Neuron (in vitro differentiated cells): ENCODE measurements around the gene WDR44.
"Not testable (repeated sequence)": the region's sequence is repeated elsewhere in the genome, so short reads cannot be mapped to it uniquely, and the experiment has no call there.

Source experiments
- H2AFZ ChIP-seq: one replicate; pipeline ENCODE4 v1.6.1; 2013; ENCODE audit warnings: low read depth, mild to moderate bottlenecking, inconsistent platforms, low read length, moderate library complexity
- H3K27me3 ChIP-seq: one replicate; pipeline ENCODE4 v1.6.1; 2013; ENCODE audit warnings: low read length; ENCODE audit not compliant: insufficient read depth
- H3K36me3 ChIP-seq: one replicate; pipeline ENCODE4 v1.6.1; 2013; ENCODE audit warnings: low read length; ENCODE audit not compliant: insufficient read depth
- H3K4me1 ChIP-seq: one replicate; pipeline ENCODE4 v1.6.1; 2013; ENCODE audit warnings: low read length; ENCODE audit not compliant: insufficient read depth
- H3K4me3 ChIP-seq: 2 replicates; pipeline ENCODE4 v1.5.1; 2013; ENCODE audit warnings: mild to moderate bottlenecking, low read length, moderate library complexity
- H3K9me3 ChIP-seq: one replicate; pipeline ENCODE4 v1.6.1; 2013; ENCODE audit warnings: low read length

Gene WDR44

GRCh38 chrX:118468122-118468521, 122.2 kb downstream of the WDR44 start:
- no peaks in the 10 kb centered on the region for H3K4me1 ChIP-seq
- no peaks in the 10 kb centered on the region for H3K36me3 ChIP-seq
- no peaks in the 10 kb centered on the region for H3K9me3 ChIP-seq
- no peaks in the 10 kb centered on the region for H3K27me3 ChIP-seq
- H2AFZ ChIP-seq, result no peak overlapping the region
- H3K4me3 ChIP-seq, result no peak overlapping the region

GRCh38 chrX:118470721-118471347, 124.9 kb downstream of the WDR44 start:
- H3K36me3 ChIP-seq, H3K4me1 ChIP-seq, H3K9me3 ChIP-seq, H2AFZ ChIP-seq, H3K27me3 ChIP-seq, H3K4me3 ChIP-seq: not testable (repeated sequence)

GRCh38 chrX:118474586-118474985, 128.7 kb downstream of the WDR44 start:
- Histone ChIP-seq H3K36me3 (no peaks in the 10 kb centered on the region), H3K4me3 (no peak overlapping the region), H3K27me3 (no peaks in the 10 kb centered on the region), H3K4me1 (no peaks in the 10 kb centered on the region), H2AFZ (no peak overlapping the region), H3K9me3 (no peaks in the 10 kb centered on the region)

- no peaks in the 10 kb centered on the region for H3K9me3 ChIP-seq
- no peaks in the 10 kb centered on the region for H3K36me3 ChIP-seq
- H3K4me3 ChIP-seq, result no peak overlapping the region
- H2AFZ ChIP-seq, result no peak overlapping the region
- no peaks in the 10 kb centered on the region for H3K4me1 ChIP-seq
- H3K27me3 ChIP-seq, result no peaks in the 10 kb centered on the region
These were observed 130.0 kb downstream of the WDR44 start for GRCh38 chrX:118475903-118476302.

GRCh38 chrX:118480172-118480571, 134.3 kb downstream of the WDR44 start:
- Histone ChIP-seq H3K36me3 (no peaks in the 10 kb centered on the region), H3K27me3 (no peaks in the 10 kb centered on the region), H3K4me1 (no peaks in the 10 kb centered on the region), H2AFZ (no peak overlapping the region), H3K9me3 (no peaks in the 10 kb centered on the region), H3K4me3 (no peak overlapping the region)

GRCh38 chrX:118482384-118482783, 136.5 kb downstream of the WDR44 start:
- H3K27me3 ChIP-seq, H3K4me3 ChIP-seq, H3K36me3 ChIP-seq, H3K9me3 ChIP-seq, H3K4me1 ChIP-seq, H2AFZ ChIP-seq: not testable (repeated sequence)

- no peaks in the 10 kb centered on the region for H3K9me3 ChIP-seq
- H3K4me3 ChIP-seq, result no peak overlapping the region
- H3K36me3 ChIP-seq, result no peaks in the 10 kb centered on the region
- no peak overlapping the region for H2AFZ ChIP-seq
- H3K4me1 ChIP-seq, result no peaks in the 10 kb centered on the region
- no peaks in the 10 kb centered on the region for H3K27me3 ChIP-seq
These were observed 138.5 kb downstream of the WDR44 start for GRCh38 chrX:118484216-118484903.

- H3K4me1 ChIP-seq, H3K36me3 ChIP-seq, H2AFZ ChIP-seq: not testable (repeated sequence)
These were observed 140.8 kb downstream of the WDR44 start for GRCh38 chrX:118486693-118487092.

GRCh38 chrX:118493016-118493415, 147.1 kb downstream of the WDR44 start:
- Histone ChIP-seq H2AFZ (no peak overlapping the region), H3K36me3 (no peaks in the 10 kb centered on the region), H3K27me3 (no peaks in the 10 kb centered on the region), H3K9me3 (no peaks in the 10 kb centered on the region), H3K4me3 (no peak overlapping the region), H3K4me1 (peaks cover 20% of the 10 kb centered on the region)

More at GRCh38 chrX:118486693-118487092, 140.8 kb downstream of the WDR44 start:
- H3K27me3 ChIP-seq, H3K4me3 ChIP-seq, H3K9me3 ChIP-seq: not testable (repeated sequence)

GRCh38 chrX:118493653-118494297, 147.9 kb downstream of the WDR44 start:
- Histone ChIP-seq H3K27me3 (no peaks in the 10 kb centered on the region), H3K9me3 (no peaks in the 10 kb centered on the region), H3K4me3 (no peak overlapping the region), H3K36me3 (no peaks in the 10 kb centered on the region), H3K4me1 (peaks cover 20% of the 10 kb centered on the region), H2AFZ (no peak overlapping the region)

- Histone ChIP-seq H3K4me1 (peaks cover 20% of the 10 kb centered on the region), H3K9me3 (no peaks in the 10 kb centered on the region), H2AFZ (peak within 1 kb of the TSS; percentile 72), H3K36me3 (no peaks in the 10 kb centered on the region), H3K4me3 (peak within 1 kb of the TSS; percentile 53), H3K27me3 (no peaks in the 10 kb centered on the region)
These were observed 149.4 kb downstream of the WDR44 start, which contains the start of gene DOCK11 for GRCh38 chrX:118495061-118495921. TSS of gene DOCK11 (plus strand) at chrX:118495815. CDS start at chrX:118495972, 157 bp downstream.

- H3K27me3 ChIP-seq, result no peaks in the 10 kb centered on the region
- H3K36me3 ChIP-seq, result no peaks in the 10 kb centered on the region
- peak overlapping the region; percentile 72 for H2AFZ ChIP-seq
- H3K4me3 ChIP-seq, result peak overlapping the region; percentile 53
- H3K4me1 ChIP-seq, result peaks cover 20% of the 10 kb centered on the region
- H3K9me3 ChIP-seq, result no peaks in the 10 kb centered on the region
These were observed 150.3 kb downstream of the WDR44 start for GRCh38 chrX:118495958-118496762.
